Caco-2 (cell line): Measurements from ENCODE around the gene MYL6. TPM values are rescaled to one million over a fixed set of nuclear protein-coding genes. Genes with fewer than 3 reads are reported as not detected.
A peak's percentile ranks its signal among the peaks of the same experiment; 100 is the strongest.

Experiments
- BruUV-seq: library from RNA; stranded (reverse); fragments of 400-500 nt; replicated peaks from 2 replicates; lab custom pipeline; 2021; lab: Mats Ljungman, UMichigan
- CTCF ChIA-PET: fragments of 300-600 bp; sonication (Branson Sonifier 250); formaldehyde crosslinking; loops from one replicate; lab custom pipeline; 2022; ENCODE audit warnings: antibody characterized with exemption; lab: Charles Lee
- POLR2A ChIA-PET: fragments of 300-600 bp; sonication (Branson Sonifier 250); formaldehyde crosslinking; loops from one replicate; lab custom pipeline; 2022; ENCODE audit warnings: antibody characterized with exemption; lab: Charles Lee
- DNase-seq, 2 experiments: peaks; one replicate each; pipeline versions ENCODE4 v3.0.0 to v3.0.0-alpha.2; 2020 to 2022
- H3K27me3 ChIP-seq: replicated peaks from 2 replicates; pipeline ENCODE4 v1.6.0; 2011; ENCODE audit warnings: low read length; ENCODE audit not compliant: control insufficient read depth, insufficient read depth
- H3K36me3 ChIP-seq: 2 replicates; pipeline ENCODE4 v1.5.1; 2011; ENCODE audit warnings: low read length; ENCODE audit not compliant: control insufficient read depth, insufficient read depth
- H3K4me1 ChIP-seq: fragments of 250-450 bp; sonication (Bioruptor Pico); 2 replicates; pipeline ENCODE4 v1.5.1; 2020; ENCODE audit warnings: mild to moderate bottlenecking
- H3K4me3 ChIP-seq: 2 replicates; pipeline ENCODE4 v1.5.1; 2011; ENCODE audit warnings: low read depth, mild to moderate bottlenecking, control low read depth, low read length
- H3K9me3 ChIP-seq: fragments of 250-450 bp; sonication (Bioruptor Pico); 2 replicates; pipeline ENCODE4 v1.5.1; 2020; ENCODE audit warnings: mild to moderate bottlenecking, moderate library complexity
- H3K27ac Mint-ChIP-seq: one replicate; pipeline ENCODE4 v1.8.0; 2022; ENCODE audit warnings: mixed read lengths; ENCODE audit not compliant: unreplicated experiment
- H3K27me3 Mint-ChIP-seq: one replicate; pipeline ENCODE4 v1.8.0; 2022; ENCODE audit warnings: mixed read lengths; ENCODE audit not compliant: insufficient read depth, unreplicated experiment
- H3K36me3 Mint-ChIP-seq: one replicate; pipeline ENCODE4 v1.8.0; 2022; ENCODE audit warnings: mild to moderate bottlenecking, mixed read lengths; ENCODE audit not compliant: insufficient read depth, unreplicated experiment
- H3K4me1 Mint-ChIP-seq: one replicate; pipeline ENCODE4 v1.8.0; 2022; ENCODE audit warnings: low read depth, mixed read lengths; ENCODE audit not compliant: unreplicated experiment
- H3K4me3 Mint-ChIP-seq: one replicate; pipeline ENCODE4 v1.8.0; 2022; ENCODE audit warnings: mild to moderate bottlenecking, moderate library complexity, mixed read lengths; ENCODE audit not compliant: unreplicated experiment
- H3K9me3 Mint-ChIP-seq: one replicate; pipeline ENCODE4 v1.8.0; 2022; ENCODE audit warnings: mixed read lengths; ENCODE audit not compliant: unreplicated experiment
- CTCF ChIP-seq, 2 experiments: fragments of 200-600 bp in 1 of 2; IDR thresholded peaks; 1 replicate in 1 of 2; 2 replicates in 1 of 2; pipeline versions ENCODE4 v1.5.1 to v1.8.0; 2011 to 2022; ENCODE audit warnings: antibody characterized with exemption in 1 of 2, control low read depth in 1 of 2, inconsistent platforms in 1 of 2, low read depth in 1 of 2, low read length in 1 of 2, mild to moderate bottlenecking in 1 of 2, moderate library complexity in 1 of 2; ENCODE audit not compliant: insufficient read depth in 1 of 2, severe bottlenecking in 1 of 2, unreplicated experiment in 1 of 2
- intact Hi-C: fragments of 100-400 bp; cut with micrococcal nuclease; formaldehyde crosslinking; loops from one replicate; pipeline ENCODE4 v1.10.0; 2022; ENCODE audit not compliant: unreplicated experiment
- total RNA-seq: library from RNA; stranded (reverse); gene quantifications from 2 replicates; pipeline ENCODE4 v1.2.3, GENCODE V29; 2022

Gene MYL6
- total RNA-seq, 1 experiment from 2014 or later = 960 TPM

DNA sequence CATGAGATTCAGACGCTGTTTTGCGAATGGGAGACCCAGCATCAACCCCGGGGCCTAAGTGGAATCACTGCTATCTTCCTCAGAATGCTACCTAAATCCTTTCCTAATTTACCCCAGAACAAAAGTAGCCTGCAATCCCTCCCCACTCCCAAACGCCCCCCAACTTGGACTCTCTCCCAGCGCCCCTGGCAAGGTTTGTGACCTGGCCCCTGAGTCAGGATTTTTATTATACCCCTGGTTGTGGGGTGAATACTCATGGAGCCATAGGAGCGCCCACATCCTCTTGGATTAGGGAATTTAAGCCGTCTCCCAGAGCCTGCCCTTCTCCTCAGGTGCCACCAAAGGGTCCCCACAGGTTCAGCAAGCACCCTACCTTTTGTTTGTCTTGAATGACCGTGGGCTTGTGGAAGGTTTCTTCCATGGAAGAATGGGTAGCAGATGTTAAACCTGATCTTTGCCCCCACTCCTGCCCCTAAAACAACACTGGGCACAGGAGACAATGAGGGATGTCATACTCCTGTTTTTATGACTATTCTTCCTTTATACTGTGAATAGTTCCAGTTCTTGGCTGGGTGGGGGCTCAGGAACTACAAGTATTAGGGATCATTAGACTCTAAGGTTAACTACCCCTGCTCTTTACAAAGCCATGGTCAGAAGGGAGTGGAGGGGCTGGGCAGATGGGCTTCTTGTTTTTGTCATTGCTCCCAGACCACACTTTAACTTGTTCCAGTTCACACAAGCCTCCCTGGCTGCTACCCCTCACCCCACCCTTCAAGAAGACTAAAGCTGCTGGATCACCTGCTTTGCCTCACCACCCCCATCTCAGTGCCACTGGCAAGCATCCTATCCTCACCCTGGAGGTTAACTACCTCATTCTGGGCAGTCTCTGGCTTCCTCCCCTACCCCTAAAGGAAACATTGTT lies 5.1 kb upstream of the MYL6 start:
- Mint-ChIP-seq H3K9me3 (no peaks in the 10 kb centered on the region), H3K36me3 (peaks cover 36% of the 10 kb centered on the region), H3K4me1 (peaks cover 20% of the 10 kb centered on the region), H3K27ac (peak overlapping the region; percentile 98), H3K4me3 (peak overlapping the region; percentile 87), H3K27me3 (no peaks in the 10 kb centered on the region)
- intact Hi-C loops = loop anchor here (1.0 kb wide), 2 partner anchors 25 to 34 kb away; partner anchors contain the start of gene ESYT1
- ChIA-PET POLR2A (no interaction called here), CTCF (no interaction called here)
- peaks cover 1% of the 10 kb centered on the region; the same call in 1 of the 2 replicates for H3K36me3 ChIP-seq
- no peaks in the 10 kb centered on the region for H3K9me3 ChIP-seq
- H3K4me1 ChIP-seq = peaks cover 12% of the 10 kb centered on the region
- no peaks in the 10 kb centered on the region for H3K27me3 ChIP-seq
- TF ChIP-seq CTCF (IDR thresholded peaks at IDR 0.05; ENCODE audit: insufficient read depth in 1 of 2, low read depth in 1 of 2, low read length in 1 of 2, severe bottlenecking in 1 of 2, unreplicated experiment in 1 of 2) = no peak
- peak overlapping the region; percentile 73 for H3K4me3 ChIP-seq
- TSS peak; percentile 57 for BruUV-seq
- no peak for DNase-seq

GRCh38 chr12:56153678-56154065 lies 4.5 kb upstream of the MYL6 start:
- TF ChIP-seq CTCF (IDR thresholded peaks at IDR 0.05; ENCODE audit: insufficient read depth in 1 of 2, low read depth in 1 of 2, low read length in 1 of 2, severe bottlenecking in 1 of 2, unreplicated experiment in 1 of 2) = no peak
- H3K27me3 ChIP-seq = no peaks in the 10 kb centered on the region
- intact Hi-C loops = no loop called here
- peak overlapping the region; percentile 87 for H3K4me3 Mint-ChIP-seq
- no peaks in the 10 kb centered on the region for H3K27me3 Mint-ChIP-seq
- H3K36me3 Mint-ChIP-seq = peaks cover 43% of the 10 kb centered on the region
- H3K4me3 ChIP-seq = peak overlapping the region; percentile 73
- DNase-seq = no peak
- no peaks in the 10 kb centered on the region for H3K9me3 Mint-ChIP-seq
- ChIA-PET POLR2A (no interaction called here), CTCF (interaction anchor here (0.7 kb wide), 1 partner anchor 53 kb away, joined by 3 read pairs; no protein-coding TSS in a partner anchor)
- BruUV-seq = no TSS peak
- H3K27ac Mint-ChIP-seq = peak overlapping the region; percentile 98
- peaks cover 20% of the 10 kb centered on the region for H3K4me1 Mint-ChIP-seq
- no peaks in the 10 kb centered on the region for H3K36me3 ChIP-seq
- peaks cover 12% of the 10 kb centered on the region for H3K4me1 ChIP-seq
- H3K9me3 ChIP-seq = no peaks in the 10 kb centered on the region

- Mint-ChIP-seq H3K4me3 (peak overlapping the region; percentile 53), H3K27me3 (no peaks in the 10 kb centered on the region), H3K9me3 (no peaks in the 10 kb centered on the region), H3K27ac (no peak overlapping the region), H3K36me3 (peaks cover 49% of the 10 kb centered on the region), H3K4me1 (peaks cover 20% of the 10 kb centered on the region)
- BruUV-seq = no TSS peak
- no peak overlapping the region for H3K4me3 ChIP-seq
- H3K4me1 ChIP-seq = peaks cover 12% of the 10 kb centered on the region
- no peak for DNase-seq
- no peaks in the 10 kb centered on the region for H3K9me3 ChIP-seq
- H3K36me3 ChIP-seq = no peaks in the 10 kb centered on the region; the same call in 1 of the 2 replicates
- CTCF ChIA-PET = interaction anchor here (0.7 kb wide), 1 partner anchor 52 kb away, joined by 3 read pairs; no protein-coding TSS in a partner anchor
- POLR2A ChIA-PET = interaction anchor here (0.6 kb wide), 1 partner anchor 28 kb away, joined by 3 read pairs; no protein-coding TSS in a partner anchor
- intact Hi-C loops = no loop called here
- no peaks in the 10 kb centered on the region for H3K27me3 ChIP-seq
- no peak for TF ChIP-seq CTCF (IDR thresholded peaks at IDR 0.05; ENCODE audit: insufficient read depth in 1 of 2, low read depth in 1 of 2, low read length in 1 of 2, severe bottlenecking in 1 of 2, unreplicated experiment in 1 of 2)
Measured at GRCh38 chr12:56154246-56154771, 3.9 kb upstream of the MYL6 start.
